ENCODE data around the gene ZC3H4.

The ZC3H4 gene

DNA sequence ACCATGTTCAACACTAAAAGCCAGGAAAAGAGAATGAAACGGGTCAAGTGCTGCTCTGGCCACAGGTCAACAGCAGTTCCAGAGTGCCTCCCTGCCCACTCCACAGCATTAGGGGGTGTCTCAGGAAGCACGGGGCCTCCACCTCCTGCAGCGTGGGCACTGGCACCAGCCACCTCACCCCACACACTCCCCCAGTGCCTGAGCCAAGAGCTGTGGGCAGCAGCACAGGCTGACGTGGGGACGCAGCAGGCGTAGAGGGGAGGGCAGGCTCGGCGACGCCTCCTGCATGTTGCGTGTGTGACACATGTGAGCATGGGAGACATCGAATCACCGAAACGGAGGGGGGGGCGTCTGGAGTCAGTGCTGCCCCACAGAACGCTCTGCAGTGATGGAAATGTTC, 43.8 kb downstream of the ZC3H4 start:
- H3K27ac ChIP-seq, result no peak overlapping the region
- TF ChIP-seq ZFX (IDR thresholded peaks at IDR 0.05; ENCODE audit: borderline replicate concordance) (no peak), CTCF (IDR thresholded peaks at IDR 0.05) (no peak)

DNA sequence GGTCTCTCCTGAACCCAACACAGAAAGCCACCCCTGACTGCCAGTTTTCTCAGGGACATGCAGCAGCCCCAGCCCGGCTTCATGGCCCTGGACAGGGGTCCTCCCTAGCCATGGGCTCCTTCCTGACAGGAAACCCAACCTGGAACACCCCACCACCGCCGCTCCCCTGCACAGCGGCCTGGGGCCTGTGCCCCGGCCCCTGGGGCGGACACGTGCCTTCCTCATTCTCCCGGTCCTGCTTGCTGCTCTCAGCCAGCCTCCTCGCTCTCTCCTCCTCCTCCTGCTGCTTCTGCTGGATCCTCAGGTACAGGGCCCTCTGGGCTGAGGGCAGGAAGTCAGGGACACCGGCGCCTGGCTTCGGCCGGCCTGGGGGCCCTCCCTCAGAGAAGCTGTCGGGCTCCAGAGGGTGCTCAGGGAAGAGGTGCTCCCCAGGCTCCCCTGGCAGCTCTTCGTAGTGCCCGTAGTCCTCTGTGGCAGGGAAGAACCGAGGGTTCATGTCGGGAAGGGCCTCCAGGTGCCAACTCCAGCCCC, 44.6 kb downstream of the ZC3H4 start:
- TF ChIP-seq CTCF (IDR thresholded peaks at IDR 0.05), result no peak
- TF ChIP-seq ZFX (IDR thresholded peaks at IDR 0.05; ENCODE audit: borderline replicate concordance), result no peak
- H3K27ac ChIP-seq, result no peak overlapping the region

GRCh38 chr19:47068246-47068645, 45.3 kb downstream of the ZC3H4 start:
- H3K27ac ChIP-seq, result no peak overlapping the region
- TF ChIP-seq CTCF (IDR thresholded peaks at IDR 0.05) (no peak), ZFX (IDR thresholded peaks at IDR 0.05; ENCODE audit: borderline replicate concordance) (no peak)

DNA sequence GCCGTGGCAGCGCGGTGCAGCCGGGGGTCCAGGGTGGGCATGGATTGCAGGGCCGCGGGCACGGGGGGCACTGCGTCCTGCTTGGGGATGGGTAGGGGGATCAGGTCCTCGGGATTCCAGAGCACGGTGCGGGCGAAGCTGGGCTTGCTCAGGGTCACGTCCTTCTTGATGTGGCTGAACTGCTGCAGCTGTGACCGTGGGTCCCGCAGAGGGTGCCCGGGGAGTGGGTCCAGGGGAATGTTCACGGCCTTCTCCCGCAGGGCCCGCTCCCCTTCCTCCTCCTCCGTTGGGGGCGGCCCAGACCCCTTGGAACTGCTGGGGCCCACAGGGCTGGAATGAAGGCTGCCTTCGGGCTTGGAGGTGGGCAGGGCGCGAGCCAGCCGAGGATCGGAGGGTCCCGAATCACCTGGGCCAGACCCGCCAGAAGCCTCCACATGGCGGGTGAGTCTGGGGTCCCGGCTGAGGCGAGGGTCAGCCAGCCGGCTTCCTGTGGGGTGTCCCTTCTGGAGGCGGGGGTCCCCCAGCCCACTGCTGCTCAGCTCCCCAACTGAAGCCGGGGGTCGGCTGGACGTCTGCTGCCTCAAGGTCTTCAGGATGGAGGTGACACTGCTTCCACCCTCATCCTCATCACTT, 46.2 kb downstream of the ZC3H4 start:
- TF ChIP-seq ZFX (IDR thresholded peaks at IDR 0.05; ENCODE audit: borderline replicate concordance), result no peak
- no peak for TF ChIP-seq CTCF (IDR thresholded peaks at IDR 0.05)
- H3K27ac ChIP-seq, result no peak overlapping the region

DNA sequence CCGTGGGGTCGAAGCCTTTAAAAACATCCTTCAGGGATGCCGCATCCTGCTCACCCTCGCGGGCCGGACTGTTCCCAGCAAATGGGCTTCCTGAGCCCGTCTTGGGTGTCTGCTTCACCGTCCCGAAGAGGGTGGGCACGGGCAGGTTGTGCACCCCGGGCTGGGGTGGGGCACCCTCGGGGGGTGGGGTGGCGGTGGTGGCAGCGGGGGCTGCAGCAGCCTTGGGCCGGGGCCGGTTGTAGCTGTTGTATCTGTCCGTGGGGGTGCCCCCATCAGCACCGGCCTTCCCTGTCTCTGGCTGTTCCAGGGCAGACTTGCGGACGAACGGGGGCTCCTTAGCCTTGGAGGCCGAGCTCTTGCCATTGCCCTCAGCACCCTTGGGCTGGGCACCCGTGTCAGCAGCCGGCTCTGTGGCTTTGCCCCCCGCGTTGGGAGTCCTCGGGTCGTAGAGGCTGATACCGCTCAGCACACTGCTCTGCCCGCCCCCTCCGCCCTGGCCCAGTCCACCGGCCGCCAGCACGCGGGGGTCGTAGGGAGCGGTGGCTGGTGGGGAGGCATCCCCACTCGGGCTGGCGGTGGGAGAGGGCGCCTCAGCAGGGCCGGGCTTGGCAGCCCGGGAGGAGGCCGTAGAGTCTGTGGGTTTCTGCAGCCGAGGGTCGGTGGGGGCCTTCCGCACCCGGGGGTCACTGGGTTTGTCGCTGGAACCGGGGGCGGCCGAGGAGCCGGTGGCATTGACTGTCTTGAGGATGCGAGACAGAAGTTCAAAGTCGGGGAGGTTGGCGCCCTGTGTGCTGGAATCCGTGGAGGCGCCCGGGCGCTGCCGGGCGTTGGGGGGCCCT, 47.0 kb downstream of the ZC3H4 start:
- no peak for TF ChIP-seq ZFX (IDR thresholded peaks at IDR 0.05; ENCODE audit: borderline replicate concordance)
- TF ChIP-seq CTCF (IDR thresholded peaks at IDR 0.05), result no peak
- H3K27ac ChIP-seq, result no peak overlapping the region

DNA sequence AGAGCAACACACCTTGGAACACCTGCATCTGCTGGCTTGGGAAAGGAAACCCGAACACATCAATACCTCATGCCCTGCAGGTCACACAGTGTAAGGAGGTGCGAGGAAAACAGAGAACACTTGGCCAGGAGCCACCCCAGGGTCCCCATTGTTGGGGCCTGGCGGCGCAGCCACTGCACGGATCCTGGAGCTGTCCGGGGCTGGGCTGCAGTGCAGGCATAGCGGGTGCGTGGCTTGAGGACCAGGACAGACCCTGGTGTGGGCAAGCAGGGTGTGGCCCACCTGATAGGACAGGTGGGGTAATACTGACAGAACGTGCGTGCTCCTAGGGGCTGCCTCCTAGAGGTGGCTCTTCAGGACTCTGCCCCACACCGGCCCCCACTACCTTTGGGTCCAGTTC, 48.3 kb downstream of the ZC3H4 start:
- TF ChIP-seq CTCF (IDR thresholded peaks at IDR 0.05), result no peak
- TF ChIP-seq ZFX (IDR thresholded peaks at IDR 0.05; ENCODE audit: borderline replicate concordance), result no peak
- H3K27ac ChIP-seq, result no peak overlapping the region

GRCh38 chr19:47063874-47064273, 49.7 kb downstream of the ZC3H4 start:
- no peak for TF ChIP-seq ZFX (IDR thresholded peaks at IDR 0.05; ENCODE audit: borderline replicate concordance)
- TF ChIP-seq CTCF (IDR thresholded peaks at IDR 0.05), result no peak
- no peak overlapping the region for H3K27ac ChIP-seq

Measured in 22Rv1 (cell line).